Panc1 (cell line): ENCODE data around the gene SND1. TPM values are rescaled to one million over a fixed set of nuclear protein-coding genes. Genes with fewer than 3 reads are reported as not detected.

Experiments
- ATAC-seq: fragments of 200-7000 bp; cut with Tn5 transposase; 2 replicates; pipeline ENCODE4 v1.9.1; 2020; ENCODE audit warnings: mild to moderate bottlenecking, moderate library complexity
- BruUV-seq: library from RNA; stranded (reverse); fragments of 400-500 nt; replicated peaks from 2 replicates; lab custom pipeline; 2021; lab: Mats Ljungman, UMichigan
- CTCF ChIA-PET: fragments of 300-600 bp; sonication (Branson Sonifier 250); formaldehyde crosslinking; loops from one replicate; lab custom pipeline; 2022; ENCODE audit warnings: antibody characterized with exemption; lab: Charles Lee
- POLR2A ChIA-PET: fragments of 300-600 bp; sonication (Branson Sonifier 250); formaldehyde crosslinking; loops from one replicate; lab custom pipeline; 2022; ENCODE audit warnings: antibody characterized with exemption; lab: Charles Lee
- DNase-seq: peaks from one replicate; pipeline ENCODE4 v3.0.0-alpha.2; 2010; ENCODE audit warnings: low read depth, low spot score
- H3K27ac ChIP-seq: 2 replicates; pipeline ENCODE4 v1.5.1; 2011; ENCODE audit warnings: mild to moderate bottlenecking, low read length, inconsistent platforms
- H3K27me3 ChIP-seq: fragments of 200-500 bp; sonication (Bioruptor generic); 2 replicates; pipeline ENCODE4 v1.6.0; 2014; ENCODE audit warnings: low read length, inconsistent platforms; ENCODE audit not compliant: control insufficient read depth, insufficient read depth
- H3K36me3 ChIP-seq: fragments of 200-500 bp; sonication (Bioruptor generic); 2 replicates; pipeline ENCODE4 v1.5.1; 2014; ENCODE audit warnings: inconsistent platforms, mild to moderate bottlenecking, low read length, moderate library complexity; ENCODE audit not compliant: control insufficient read depth, insufficient read depth
- H3K4me1 ChIP-seq: 2 replicates; pipeline ENCODE4 v1.5.1; 2011; ENCODE audit warnings: inconsistent platforms, mild to moderate bottlenecking, low read length, moderate library complexity; ENCODE audit not compliant: control insufficient read depth, insufficient read depth
- H3K4me3 ChIP-seq, 2 experiments: 2 replicates each; pipeline ENCODE4 v1.5.1; 2011 to 2012; ENCODE audit warnings: low read depth in 2 of 2, low read length in 2 of 2, mild to moderate bottlenecking in 2 of 2, inconsistent platforms in 1 of 2, moderate library complexity in 1 of 2
- H3K9me3 ChIP-seq: fragments of 200-500 bp; sonication (Bioruptor generic); 2 replicates; pipeline ENCODE4 v1.5.1; 2014; ENCODE audit warnings: low read depth, mild to moderate bottlenecking, inconsistent platforms, low read length, moderate library complexity; ENCODE audit not compliant: control insufficient read depth, insufficient read depth
- POLR2AphosphoS5 ChIP-seq: IDR thresholded peaks from 2 replicates; pipeline ENCODE4 v1.6.1; 2012; ENCODE audit warnings: mild to moderate bottlenecking, low read depth, low read length, moderate library complexity
- REST ChIP-seq, 2 experiments: IDR thresholded peaks; 2 replicates each; pipeline ENCODE4 v1.6.1; 2011 to 2012; ENCODE audit warnings: low read depth in 2 of 2, control low read depth in 1 of 2, low read length in 1 of 2, mild to moderate bottlenecking in 1 of 2, moderate library complexity in 1 of 2; ENCODE audit not compliant: insufficient read depth in 1 of 2
- SIN3A ChIP-seq: IDR thresholded peaks from 2 replicates; pipeline ENCODE4 v1.6.1; 2012; ENCODE audit warnings: low read depth, mild to moderate bottlenecking, low read length, moderate library complexity, borderline replicate concordance; ENCODE audit not compliant: insufficient read depth
- TCF7L2 ChIP-seq: IDR thresholded peaks from 2 replicates; pipeline ENCODE4 v1.6.1; 2011; ENCODE audit warnings: mild to moderate bottlenecking, low read depth, low read length, inconsistent platforms
- in situ Hi-C: cut with HindIII; loops from 2 replicates; pipeline ENCODE4 v1.10.0; 2016; ENCODE audit warnings: low sequenced_read_pairs, low pct_unique_long_range_greater_than_20kb
- intact Hi-C: fragments of 100-400 bp; cut with micrococcal nuclease; formaldehyde crosslinking; loops from one replicate; pipeline ENCODE4 v1.10.0; 2022; ENCODE audit not compliant: unreplicated experiment
- total RNA-seq: library from RNA; stranded (reverse); gene quantifications from one replicate; pipeline ENCODE4 v1.2.1, GENCODE V29; 2021; ENCODE audit not compliant: unreplicated experiment
- TF ChIP-seq, protein P1 (sequence below): fragments of 450-650 bp; IDR thresholded peaks from 2 replicates; pipeline ENCODE4 v1.5.1; 2017; ENCODE audit warnings: mild to moderate bottlenecking

Gene SND1
- total RNA-seq, 1 experiment from 2014 or later, result 176 TPM

GRCh38 chr7:127782075-127782474, 130.1 kb downstream of the SND1 start:
- ATAC-seq (no peak), DNase-seq (no peak)
- Histone ChIP-seq H3K4me1 (no peaks in the 10 kb centered on the region; the same call in 1 of the 2 replicates), H3K27ac (no peak overlapping the region), H3K9me3 (no peaks in the 10 kb centered on the region), H3K36me3 (no peaks in the 10 kb centered on the region), H3K4me3 (no peak overlapping the region), H3K27me3 (no peaks in the 10 kb centered on the region)
- POLR2A ChIA-PET, result no interaction called here
- intact Hi-C loops, result no loop called here
- no TSS peak for BruUV-seq
- CTCF ChIA-PET, result no interaction called here
- TF ChIP-seq POLR2AphosphoS5 (no peak), SIN3A (no peak), TCF7L2 (no peak), REST (IDR thresholded peaks at IDR 0.05; ENCODE audit: insufficient read depth in 1 of 2, low read depth in 2 of 2, low read length in 1 of 2) (no peak)
- TF ChIP-seq, protein P1, sequence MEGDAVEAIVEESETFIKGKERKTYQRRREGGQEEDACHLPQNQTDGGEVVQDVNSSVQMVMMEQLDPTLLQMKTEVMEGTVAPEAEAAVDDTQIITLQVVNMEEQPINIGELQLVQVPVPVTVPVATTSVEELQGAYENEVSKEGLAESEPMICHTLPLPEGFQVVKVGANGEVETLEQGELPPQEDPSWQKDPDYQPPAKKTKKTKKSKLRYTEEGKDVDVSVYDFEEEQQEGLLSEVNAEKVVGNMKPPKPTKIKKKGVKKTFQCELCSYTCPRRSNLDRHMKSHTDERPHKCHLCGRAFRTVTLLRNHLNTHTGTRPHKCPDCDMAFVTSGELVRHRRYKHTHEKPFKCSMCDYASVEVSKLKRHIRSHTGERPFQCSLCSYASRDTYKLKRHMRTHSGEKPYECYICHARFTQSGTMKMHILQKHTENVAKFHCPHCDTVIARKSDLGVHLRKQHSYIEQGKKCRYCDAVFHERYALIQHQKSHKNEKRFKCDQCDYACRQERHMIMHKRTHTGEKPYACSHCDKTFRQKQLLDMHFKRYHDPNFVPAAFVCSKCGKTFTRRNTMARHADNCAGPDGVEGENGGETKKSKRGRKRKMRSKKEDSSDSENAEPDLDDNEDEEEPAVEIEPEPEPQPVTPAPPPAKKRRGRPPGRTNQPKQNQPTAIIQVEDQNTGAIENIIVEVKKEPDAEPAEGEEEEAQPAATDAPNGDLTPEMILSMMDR, result no peak
- in situ Hi-C loops, result no loop called here

DNA sequence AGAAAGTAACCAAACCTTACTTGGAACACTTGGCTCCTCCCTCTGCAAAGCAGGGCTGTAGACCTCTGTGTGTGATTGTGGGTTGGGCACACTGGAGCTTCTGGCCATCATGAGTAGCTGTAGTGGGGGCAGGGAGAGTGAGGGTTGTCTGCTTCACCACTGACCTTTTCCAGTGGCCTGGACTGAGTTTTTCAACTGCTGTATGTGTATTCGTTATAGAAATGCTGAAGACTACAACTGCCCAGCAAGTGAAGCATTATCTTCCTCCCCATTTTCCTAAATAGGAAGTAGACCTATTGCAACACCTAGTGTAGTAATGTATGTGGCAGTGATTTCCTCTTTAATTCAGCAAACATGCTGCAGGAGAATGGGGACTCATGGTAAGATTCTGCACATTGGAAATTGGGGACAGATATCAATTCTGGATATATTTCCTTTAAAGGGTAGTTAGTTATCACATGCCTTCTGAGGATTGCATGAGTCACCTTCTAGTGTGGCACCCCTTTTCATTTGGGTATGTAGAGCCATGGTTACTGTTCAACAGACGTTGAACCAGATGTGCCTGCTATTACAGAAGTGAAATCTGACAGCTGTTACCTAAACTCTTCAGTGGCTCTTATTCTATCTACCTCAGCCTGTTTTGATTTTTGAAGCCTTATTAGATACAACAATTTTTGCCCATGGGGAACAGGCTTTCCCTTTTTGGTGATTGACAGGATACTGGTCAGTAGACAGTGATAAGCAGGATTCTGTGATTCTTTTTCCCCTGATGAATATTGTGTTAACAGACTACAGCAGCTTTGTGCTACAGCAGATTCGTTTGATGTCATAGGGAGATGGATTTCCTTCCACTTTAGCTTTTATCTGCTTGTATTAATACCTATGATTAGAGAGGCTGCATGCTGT, 130.9 kb downstream of the SND1 start:
- no peaks in the 10 kb centered on the region for H3K36me3 ChIP-seq
- BruUV-seq, result no TSS peak
- no peak for DNase-seq
- intact Hi-C loops (no loop called here), in situ Hi-C loops (no loop called here)
- H3K4me1 ChIP-seq, result no peaks in the 10 kb centered on the region; the same call in 1 of the 2 replicates
- no peaks in the 10 kb centered on the region for H3K27me3 ChIP-seq
- H3K4me3 ChIP-seq, result no peak overlapping the region
- H3K27ac ChIP-seq, result no peak overlapping the region
- H3K9me3 ChIP-seq, result no peaks in the 10 kb centered on the region
- TF ChIP-seq POLR2AphosphoS5, result no peak
- no peak for TF ChIP-seq REST (IDR thresholded peaks at IDR 0.05; ENCODE audit: insufficient read depth in 1 of 2, low read depth in 2 of 2, low read length in 1 of 2)
- TF ChIP-seq, protein P1, result no peak
- TF ChIP-seq TCF7L2, result no peak
- TF ChIP-seq SIN3A, result no peak
- CTCF ChIA-PET, result no interaction called here
- no peak for ATAC-seq
- POLR2A ChIA-PET, result no interaction called here
